Measurements from ENCODE around the gene KRTAP10-1.

DNA sequence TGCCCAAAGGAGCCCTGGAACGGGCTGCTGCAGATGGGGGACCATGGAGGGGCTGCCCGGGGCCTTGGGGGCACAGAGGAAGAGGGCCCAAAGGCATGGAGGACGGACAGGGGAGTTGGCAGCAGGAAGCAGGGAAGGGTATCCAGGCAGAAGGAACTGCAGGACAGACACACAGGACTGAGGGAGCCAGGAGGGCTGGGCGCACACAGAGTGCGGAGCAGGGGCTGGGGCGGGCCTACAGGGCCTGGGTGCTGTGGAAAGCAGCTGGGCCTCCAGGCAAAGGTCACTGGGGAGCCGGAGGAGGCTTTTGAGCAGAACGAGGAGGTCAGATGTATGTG is 28.1 kb downstream of the KRTAP10-1 start:
- TF ChIP-seq, protein P1, sequence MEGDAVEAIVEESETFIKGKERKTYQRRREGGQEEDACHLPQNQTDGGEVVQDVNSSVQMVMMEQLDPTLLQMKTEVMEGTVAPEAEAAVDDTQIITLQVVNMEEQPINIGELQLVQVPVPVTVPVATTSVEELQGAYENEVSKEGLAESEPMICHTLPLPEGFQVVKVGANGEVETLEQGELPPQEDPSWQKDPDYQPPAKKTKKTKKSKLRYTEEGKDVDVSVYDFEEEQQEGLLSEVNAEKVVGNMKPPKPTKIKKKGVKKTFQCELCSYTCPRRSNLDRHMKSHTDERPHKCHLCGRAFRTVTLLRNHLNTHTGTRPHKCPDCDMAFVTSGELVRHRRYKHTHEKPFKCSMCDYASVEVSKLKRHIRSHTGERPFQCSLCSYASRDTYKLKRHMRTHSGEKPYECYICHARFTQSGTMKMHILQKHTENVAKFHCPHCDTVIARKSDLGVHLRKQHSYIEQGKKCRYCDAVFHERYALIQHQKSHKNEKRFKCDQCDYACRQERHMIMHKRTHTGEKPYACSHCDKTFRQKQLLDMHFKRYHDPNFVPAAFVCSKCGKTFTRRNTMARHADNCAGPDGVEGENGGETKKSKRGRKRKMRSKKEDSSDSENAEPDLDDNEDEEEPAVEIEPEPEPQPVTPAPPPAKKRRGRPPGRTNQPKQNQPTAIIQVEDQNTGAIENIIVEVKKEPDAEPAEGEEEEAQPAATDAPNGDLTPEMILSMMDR (IDR thresholded peaks at IDR 0.05; ENCODE audit: low read length) = no peak
- no peak for TF ChIP-seq EZH2 (IDR thresholded peaks at IDR 0.05; ENCODE audit: borderline replicate concordance, low read length)

Measured in OCI-LY1 (cell line).